SK-N-SH (cell line): ENCODE results near the gene TUBB6. TPM values are rescaled to one million over a fixed set of nuclear protein-coding genes. Genes with fewer than 3 reads are reported as not detected.

Source experiments
- CTCF ChIA-PET: fragments of 300-600, 350-600 bp; formaldehyde crosslinking; extraction: SDS; loops from one replicate; lab custom pipeline; 2021; lab: Yijun Ruan, JAX
- POLR2A ChIA-PET: fragments of 350-600 bp; sonication (Branson Sonifier 250); formaldehyde crosslinking; extraction: SDS; loops from one replicate; lab custom pipeline; 2020; ENCODE audit warnings: antibody characterized with exemption, inconsistent platforms; lab: Yijun Ruan, JAX
- DNase-seq: peaks from one replicate; pipeline ENCODE4 v3.0.0; 2012
- H2AFZ ChIP-seq: fragments of 200-600 bp; sonication (generic); 2 replicates; pipeline ENCODE4 v1.8.1; 2016; ENCODE audit warnings: antibody characterized with exemption, mild to moderate bottlenecking, low read depth
- H3F3A ChIP-seq: fragments of 200-600 bp; sonication (generic); replicated peaks from 2 replicates; pipeline ENCODE3; 2016; ENCODE audit warnings: antibody characterized with exemption, mild to moderate bottlenecking; ENCODE audit not compliant: insufficient read depth
- H3K27ac ChIP-seq, 2 experiments: fragments of 200-500 bp in 1 of 2; fragments of 200-600 bp in 1 of 2; sonication (Bioruptor generic) in 1 of 2; sonication (generic), shearing (Covaris generic) in 1 of 2; 2 replicates each; pipeline versions ENCODE4 v1.5.1 to v1.6.1; 2014 to 2016; ENCODE audit warnings: low read depth in 2 of 2, inconsistent platforms in 1 of 2, low read length in 1 of 2, mild to moderate bottlenecking in 1 of 2, mixed read lengths in 1 of 2
- H3K27me3 ChIP-seq: fragments of 200-600 bp; sonication (generic), shearing (Covaris generic); 2 replicates; pipeline ENCODE4 v1.6.1; 2016; ENCODE audit warnings: mixed run types; ENCODE audit not compliant: insufficient read depth
- H3K36me3 ChIP-seq, 2 experiments: fragments of 200-500 bp in 1 of 2; fragments of 200-600 bp in 1 of 2; sonication (Bioruptor generic) in 1 of 2; sonication (generic) in 1 of 2; replicated peaks in 1 of 2; 2 replicates each; pipeline versions ENCODE3 to v1.5.1; 2014 to 2016; ENCODE audit warnings: low read length in 1 of 2, mild to moderate bottlenecking in 1 of 2; ENCODE audit not compliant: insufficient read depth in 2 of 2, control insufficient read depth in 1 of 2
- H3K4me1 ChIP-seq, 2 experiments: fragments of 200-500 bp in 1 of 2; fragments of 200-600 bp in 1 of 2; sonication (Bioruptor generic) in 1 of 2; sonication (generic), shearing (Covaris generic) in 1 of 2; 2 replicates each; pipeline versions ENCODE4 v1.5.1 to v1.6.1; 2014 to 2016; ENCODE audit warnings: low read depth in 1 of 2, low read length in 1 of 2, mixed run types in 1 of 2; ENCODE audit not compliant: insufficient read depth in 2 of 2, control insufficient read depth in 1 of 2
- H3K4me2 ChIP-seq: fragments of 200-600 bp; sonication (generic), shearing (Covaris generic); 2 replicates; pipeline ENCODE4 v1.6.1; 2017; ENCODE audit warnings: mixed run types
- H3K4me3 ChIP-seq, 2 experiments: fragments of 200-500 bp in 1 of 2; fragments of 200-600 bp in 1 of 2; sonication (Bioruptor generic) in 1 of 2; sonication (generic), shearing (Covaris generic) in 1 of 2; 2 replicates each; pipeline versions ENCODE4 v1.5.1 to v1.8.1; 2014 to 2016; ENCODE audit warnings: low read depth in 2 of 2, inconsistent platforms in 1 of 2, low read length in 1 of 2, mild to moderate bottlenecking in 1 of 2, mixed read lengths in 1 of 2, moderate library complexity in 1 of 2
- H3K79me2 ChIP-seq: fragments of 200-600 bp; sonication (generic); 2 replicates; pipeline ENCODE4 v1.8.1; 2017; ENCODE audit warnings: mild to moderate bottlenecking; ENCODE audit not compliant: insufficient read depth
- H3K9ac ChIP-seq: fragments of 200-600 bp; sonication (generic); 2 replicates; pipeline ENCODE4 v1.6.1; 2017; ENCODE audit warnings: mixed run types
- H3K9me2 ChIP-seq: fragments of 200-600 bp; sonication (generic); 2 replicates; pipeline ENCODE4 v1.6.1; 2017; ENCODE audit warnings: mixed run types
- H3K9me3 ChIP-seq: fragments of 200-600 bp; sonication (generic); 2 replicates; pipeline ENCODE4 v1.6.1; 2017; ENCODE audit warnings: mixed run types, mild to moderate bottlenecking, moderate library complexity
- H4K20me1 ChIP-seq: fragments of 200-600 bp; sonication (generic); 2 replicates; pipeline ENCODE4 v1.6.1; 2017; ENCODE audit warnings: mild to moderate bottlenecking, mixed run types; ENCODE audit not compliant: insufficient read depth
- CHD2 ChIP-seq: fragments of 150-350 bp; IDR thresholded peaks from 2 replicates; pipeline ENCODE4 v1.6.1; 2018; ENCODE audit warnings: low read length; ENCODE audit not compliant: partially characterized antibody
- CTCF ChIP-seq: fragments of 200-600 bp; sonication (generic); IDR thresholded peaks from 2 replicates; pipeline ENCODE4 v1.6.1; 2017; ENCODE audit warnings: antibody characterized with exemption, mild to moderate bottlenecking, moderate library complexity
- ELF1 ChIP-seq: IDR thresholded peaks from 2 replicates; pipeline ENCODE4 v1.4.0; 2012
- GABPA ChIP-seq: IDR thresholded peaks from 2 replicates; pipeline ENCODE4 v1.4.0; 2012; ENCODE audit warnings: low read depth, mild to moderate bottlenecking
- GATA2 ChIP-seq: sonication (generic); formaldehyde crosslinking; IDR thresholded peaks from 2 replicates; pipeline ENCODE4 v1.5.0; 2020; ENCODE audit warnings: mild to moderate bottlenecking, missing genetic modification reagents
- MEF2A ChIP-seq: IDR thresholded peaks from 2 replicates; pipeline ENCODE4 v1.4.0; 2012; ENCODE audit warnings: low read depth, borderline replicate concordance
- MXI1 ChIP-seq: IDR thresholded peaks from 2 replicates; pipeline ENCODE4 v1.6.1; 2012; ENCODE audit warnings: mild to moderate bottlenecking, low read depth, low read length, improper control_type of control experiment
- NFIC ChIP-seq: IDR thresholded peaks from 2 replicates; pipeline ENCODE4 v1.4.0; 2012; ENCODE audit warnings: borderline replicate concordance
- NRF1 ChIP-seq: IDR thresholded peaks from 2 replicates; pipeline ENCODE4 v1.6.1; 2012; ENCODE audit warnings: low read depth, mild to moderate bottlenecking, low read length
- RAD21 ChIP-seq: IDR thresholded peaks from 2 replicates; pipeline ENCODE4 v1.6.1; 2012; ENCODE audit warnings: mild to moderate bottlenecking, low read length
- REST ChIP-seq: IDR thresholded peaks from 2 replicates; pipeline ENCODE4 v1.6.1; 2012; ENCODE audit warnings: mild to moderate bottlenecking, low read depth, low read length, moderate library complexity
- SMC3 ChIP-seq: IDR thresholded peaks from 2 replicates; pipeline ENCODE4 v1.6.1; 2012; ENCODE audit warnings: low read depth, low read length, improper control_type of control experiment
- USF1 ChIP-seq: IDR thresholded peaks from 2 replicates; pipeline ENCODE4 v1.4.0; 2012; ENCODE audit warnings: low read depth, borderline replicate concordance
- YY1 ChIP-seq: IDR thresholded peaks from 2 replicates; pipeline ENCODE4 v1.4.0; 2012; ENCODE audit warnings: low read depth, mild to moderate bottlenecking
- ZBTB33 ChIP-seq: IDR thresholded peaks from 2 replicates; pipeline ENCODE4 v1.4.0; 2012; ENCODE audit warnings: low read depth, borderline replicate concordance
- WGBS: methylation state at CpG from one replicate; pipeline ENCODE4 v1.1.6; 2017; ENCODE audit warnings: low lambda C conversion rate; 5-methylcytosine and 5-hydroxymethylcytosine counted together
- polyA plus RNA-seq, 3 experiments: library from polyadenylated mRNA; depleted of rRNA; stranded (reverse); fragments of >200 nt; gene quantifications; 2 replicates each; pipeline ENCODE4 v1.2.3, GENCODE V29; 2012

Gene TUBB6
- polyA plus RNA-seq, 1 of the 3 experiments (the other 2 are of a cell fraction), result 387 TPM

- TF ChIP-seq MXI1 (no peak), USF1 (no peak), ZBTB33 (no peak), NFIC (no peak), CHD2 (no peak), RAD21 (no peak), REST (no peak)
Measured at GRCh38 chr18:12345491-12346239, 37.6 kb downstream of the TUBB6 start (continued).

GRCh38 chr18:12346240-12346565 is 38.2 kb downstream of the TUBB6 start:
- Histone ChIP-seq H3K4me2 (no peak overlapping the region), H4K20me1 (no peaks in the 10 kb centered on the region), H3K4me3 (no peak overlapping the region), H3K79me2 (no peaks in the 10 kb centered on the region), H3K36me3 (peaks cover 55 to 74% of the 10 kb centered on the region in 2 experiments), H3K9me3 (no peaks in the 10 kb centered on the region), H3K9me2 (no peaks in the 10 kb centered on the region), H3K4me1 (no peaks in the 10 kb centered on the region), H3F3A (no peaks in the 10 kb centered on the region), H2AFZ (no peak overlapping the region), H3K9ac (no peak overlapping the region), H3K27ac (no peak overlapping the region), H3K27me3 (no peaks in the 10 kb centered on the region)
- DNase-seq, result no peak
- WGBS, result 94% methylated on average over 7 of the region's 7 CpGs
- ChIA-PET POLR2A (no interaction called here), CTCF (interaction anchor here (2.1 kb wide), 1 partner anchor 19 kb away, joined by 11 read pairs; no protein-coding TSS in a partner anchor)
- TF ChIP-seq NRF1, result no peak
- no peak for TF ChIP-seq REST
- TF ChIP-seq ELF1, result no peak
- TF ChIP-seq MEF2A, result no peak
- TF ChIP-seq GABPA, result no peak
- no peak for TF ChIP-seq SMC3
- TF ChIP-seq GATA2 (CRISPR knock-in tag), result no peak
- no peak for TF ChIP-seq USF1
- no peak for TF ChIP-seq CTCF
- TF ChIP-seq YY1, result no peak
